WTC11 (cell line): Measurements from ENCODE around the gene FOXP1. TPM values are rescaled to one million over a fixed set of nuclear protein-coding genes. Genes with fewer than 3 reads are reported as not detected.

ENCODE experiments used
- ATAC-seq: fragments of 200-7000 bp; cut with Tn5 transposase; 2 replicates; pipeline ENCODE4 v1.10.0; 2021; ENCODE audit warnings: mild to moderate bottlenecking, moderate library complexity
- CTCF ChIA-PET: fragments of 300-600 bp; sonication (Branson Sonifier 250); formaldehyde crosslinking; loops from one replicate; lab custom pipeline; 2021; ENCODE audit warnings: antibody characterized with exemption; lab: Charles Lee
- POLR2A ChIA-PET: fragments of 350-600 bp; sonication (Branson Sonifier 250); formaldehyde crosslinking; loops from one replicate; lab custom pipeline; 2021; ENCODE audit warnings: antibody characterized with exemption; lab: Charles Lee
- DNase-seq: peaks from one replicate; pipeline ENCODE4 v3.0.0; 2021; ENCODE audit warnings: low spot score
- H3K27ac Mint-ChIP-seq: 2 replicates; pipeline ENCODE4 v1.8.0; 2021; ENCODE audit warnings: mixed read lengths
- H3K27me3 Mint-ChIP-seq: 2 replicates; pipeline ENCODE4 v1.8.0; 2021; ENCODE audit warnings: low read depth, mild to moderate bottlenecking, moderate library complexity, mixed read lengths
- H3K36me3 Mint-ChIP-seq: 2 replicates; pipeline ENCODE4 v1.8.0; 2021; ENCODE audit warnings: mixed read lengths
- H3K4me1 Mint-ChIP-seq: 2 replicates; pipeline ENCODE4 v1.8.0; 2022; ENCODE audit warnings: mixed read lengths
- H3K4me3 Mint-ChIP-seq: 2 replicates; pipeline ENCODE4 v1.8.0; 2021; ENCODE audit warnings: mild to moderate bottlenecking, moderate library complexity, mixed read lengths
- H3K9me3 Mint-ChIP-seq: 2 replicates; pipeline ENCODE4 v1.8.0; 2021; ENCODE audit warnings: mixed read lengths
- ATF3 ChIP-seq: sonication (generic); formaldehyde crosslinking; conservative IDR thresholded peaks from 2 replicates; pipeline ENCODE4 v1.8.1; 2022; ENCODE audit warnings: mild to moderate bottlenecking, missing genetic modification reagents
- CREM ChIP-seq: sonication (generic); formaldehyde crosslinking; IDR thresholded peaks from 2 replicates; pipeline ENCODE4 v1.8.1; 2022; ENCODE audit warnings: mild to moderate bottlenecking, missing genetic modification reagents, moderate library complexity
- ELF4 ChIP-seq: sonication (generic); formaldehyde crosslinking; IDR thresholded peaks from 2 replicates; pipeline ENCODE4 v1.8.1; 2022; ENCODE audit warnings: low read depth, mild to moderate bottlenecking, moderate library complexity, missing genetic modification reagents
- EMX1 ChIP-seq: fragments of 250-450 bp; sonication (Bioruptor Pico); IDR thresholded peaks from 2 replicates; pipeline ENCODE4 v1.8.0; 2021; ENCODE audit warnings: mild to moderate bottlenecking
- ERG ChIP-seq: fragments of 250-450 bp; sonication (Bioruptor Pico); IDR thresholded peaks from 2 replicates; pipeline ENCODE4 v1.8.0; 2021; ENCODE audit warnings: mild to moderate bottlenecking
- ETV6 ChIP-seq: sonication (generic); formaldehyde crosslinking; IDR thresholded peaks from 2 replicates; pipeline ENCODE4 v1.8.1; 2022; ENCODE audit warnings: mild to moderate bottlenecking, missing genetic modification reagents
- FOXP1 ChIP-seq: sonication (generic); formaldehyde crosslinking; IDR thresholded peaks from 2 replicates; pipeline ENCODE4 v1.8.0; 2022; ENCODE audit warnings: missing genetic modification reagents, mild to moderate bottlenecking, moderate library complexity, borderline replicate concordance
- GABPB1 ChIP-seq: sonication (generic); formaldehyde crosslinking; IDR thresholded peaks from 2 replicates; pipeline ENCODE4 v1.8.1; 2023; ENCODE audit warnings: mild to moderate bottlenecking, missing genetic modification reagents
- HMGA2 ChIP-seq: fragments of 250-450 bp; sonication (Bioruptor Pico); IDR thresholded peaks from 2 replicates; pipeline ENCODE4 v1.4.0; 2021; ENCODE audit warnings: mild to moderate bottlenecking, moderate library complexity
- JUN ChIP-seq: sonication (generic); formaldehyde crosslinking; IDR thresholded peaks from 2 replicates; pipeline ENCODE4 v1.8.0; 2023; ENCODE audit warnings: mild to moderate bottlenecking, missing genetic modification reagents
- KAT7 ChIP-seq: sonication (generic); formaldehyde crosslinking; IDR thresholded peaks from 2 replicates; pipeline ENCODE4 v1.8.1; 2023; ENCODE audit warnings: missing genetic modification reagents, mild to moderate bottlenecking, borderline replicate concordance
- NFATC4 ChIP-seq: fragments of 250-450 bp; sonication (Bioruptor Pico); IDR thresholded peaks from 2 replicates; pipeline ENCODE4 v1.9.0; 2021; ENCODE audit warnings: mild to moderate bottlenecking
- NFE2L1 ChIP-seq: sonication (generic); formaldehyde crosslinking; IDR thresholded peaks from 2 replicates; pipeline ENCODE4 v1.8.1; 2023; ENCODE audit warnings: missing genetic modification reagents
- NFYB ChIP-seq: sonication (generic); formaldehyde crosslinking; conservative IDR thresholded peaks from 2 replicates; pipeline ENCODE4 v1.8.0; 2022; ENCODE audit warnings: low read depth, missing genetic modification reagents
- NR1H2 ChIP-seq: sonication (generic); formaldehyde crosslinking; IDR thresholded peaks from 2 replicates; pipeline ENCODE4 v1.9.0; 2021; ENCODE audit warnings: mild to moderate bottlenecking, moderate library complexity, missing genetic modification reagents
- NR3C1 ChIP-seq: sonication (generic); formaldehyde crosslinking; conservative IDR thresholded peaks from 2 replicates; pipeline ENCODE4 v1.8.1; 2023; ENCODE audit warnings: low read depth, mild to moderate bottlenecking, missing genetic modification reagents
- RORB ChIP-seq: fragments of 250-450 bp; sonication (Bioruptor Pico); IDR thresholded peaks from 2 replicates; pipeline ENCODE4 v1.9.0; 2021; ENCODE audit warnings: mild to moderate bottlenecking
- SMAD3 ChIP-seq: sonication (generic); formaldehyde crosslinking; IDR thresholded peaks from 2 replicates; pipeline ENCODE4 v1.8.0; 2022; ENCODE audit warnings: missing genetic modification reagents, mild to moderate bottlenecking, borderline replicate concordance
- TEAD1 ChIP-seq: sonication (generic); formaldehyde crosslinking; IDR thresholded peaks from 2 replicates; pipeline ENCODE4 v1.8.0; 2022; ENCODE audit warnings: mild to moderate bottlenecking, missing genetic modification reagents
- ZBTB21 ChIP-seq: sonication (generic); formaldehyde crosslinking; IDR thresholded peaks from 2 replicates; pipeline ENCODE4 v1.8.1; 2023; ENCODE audit warnings: mild to moderate bottlenecking, missing genetic modification reagents, borderline replicate concordance
- ZNF219 ChIP-seq: sonication (generic); formaldehyde crosslinking; IDR thresholded peaks from 2 replicates; pipeline ENCODE4 v1.8.0; 2023; ENCODE audit warnings: missing genetic modification reagents, mild to moderate bottlenecking, borderline replicate concordance
- ZNF317 ChIP-seq: sonication (generic); formaldehyde crosslinking; IDR thresholded peaks from 2 replicates; pipeline ENCODE4 v1.8.1; 2023; ENCODE audit warnings: low read depth, mild to moderate bottlenecking, moderate library complexity, missing genetic modification reagents, borderline replicate concordance
- ZNF396 ChIP-seq: fragments of 250-450 bp; sonication (Bioruptor Pico); IDR thresholded peaks from 2 replicates; pipeline ENCODE4 v1.8.0; 2021; ENCODE audit warnings: mild to moderate bottlenecking, moderate library complexity, borderline replicate concordance
- ZNF423 ChIP-seq: fragments of 250-450 bp; sonication (Bioruptor Pico); IDR thresholded peaks from 2 replicates; pipeline ENCODE4 v2.1.2; 2022; ENCODE audit warnings: mild to moderate bottlenecking, moderate library complexity
- ZNF425 ChIP-seq: fragments of 250-450 bp; sonication (Bioruptor Pico); conservative IDR thresholded peaks from 2 replicates; pipeline ENCODE4 v1.9.0; 2021; ENCODE audit warnings: mild to moderate bottlenecking
- ZNF512 ChIP-seq: sonication (generic); formaldehyde crosslinking; IDR thresholded peaks from 2 replicates; pipeline ENCODE4 v1.8.1; 2022; ENCODE audit warnings: missing genetic modification reagents, borderline replicate concordance
- ZNF671 ChIP-seq: fragments of 250-450 bp; sonication (Bioruptor Pico); IDR thresholded peaks from 2 replicates; pipeline ENCODE4 v1.8.0; 2021; ENCODE audit warnings: mild to moderate bottlenecking
- total RNA-seq: library from RNA; stranded (reverse); gene quantifications from 3 replicates; pipeline ENCODE4 v1.2.3, GENCODE V29; 2021
- TF ChIP-seq, protein P1 (sequence below): sonication (generic); formaldehyde crosslinking; IDR thresholded peaks from 2 replicates; pipeline ENCODE4 v1.8.1; 2023; ENCODE audit warnings: mild to moderate bottlenecking, missing genetic modification reagents, moderate library complexity
- TF ChIP-seq, protein P2 (sequence below): fragments of 250-450 bp; sonication (Bioruptor Pico); IDR thresholded peaks from 2 replicates; pipeline ENCODE4 v1.9.0; 2021; ENCODE audit warnings: mild to moderate bottlenecking
- TF ChIP-seq, protein P3 (sequence below): sonication (generic); formaldehyde crosslinking; IDR thresholded peaks from 2 replicates; pipeline ENCODE4 v1.8.0; 2023; ENCODE audit warnings: missing genetic modification reagents

The FOXP1 gene
- total RNA-seq, 1 experiment from 2014 or later = 25.8 TPM

DNA sequence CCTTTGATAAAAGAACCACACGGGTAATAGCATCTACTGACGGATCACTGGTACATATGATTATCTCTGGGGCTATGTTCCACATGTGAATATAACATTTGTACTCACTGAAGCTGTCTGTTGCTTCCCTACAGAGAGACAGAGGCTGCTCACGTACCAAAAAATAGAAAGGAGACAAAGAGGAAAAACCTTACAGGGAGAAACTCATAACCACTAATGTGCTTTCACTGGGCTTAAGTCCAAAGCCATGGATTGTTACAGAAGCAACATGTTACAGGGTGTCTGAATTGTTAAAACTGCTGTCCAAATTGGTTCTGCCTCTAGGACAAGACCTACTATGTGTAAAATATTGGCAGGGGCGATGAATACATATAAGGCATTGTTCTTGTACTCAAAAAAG is 311.9 kb downstream of the FOXP1 start:
- Mint-ChIP-seq H3K36me3 (no peaks in the 10 kb centered on the region), H3K4me3 (no peak overlapping the region), H3K27ac (no peak overlapping the region), H3K9me3 (no peaks in the 10 kb centered on the region), H3K4me1 (peaks cover 8% of the 10 kb centered on the region), H3K27me3 (no peaks in the 10 kb centered on the region)
- TF ChIP-seq ZNF317 (CRISPR knock-in tag) (no peak), ZNF423 (no peak), SMAD3 (CRISPR knock-in tag) (no peak), FOXP1 (CRISPR knock-in tag) (no peak), NR3C1 (CRISPR knock-in tag) (no peak), GABPB1 (CRISPR knock-in tag) (no peak), ATF3 (CRISPR knock-in tag) (no peak), ETV6 (CRISPR knock-in tag) (no peak), KAT7 (CRISPR knock-in tag) (no peak), NFE2L1 (CRISPR knock-in tag) (no peak), HMGA2 (no peak), ZNF396 (CRISPR knock-in tag) (no peak), NFATC4 (CRISPR knock-in tag) (no peak), CREM (no peak), NFYB (no peak), JUN (CRISPR knock-in tag) (no peak), RORB (CRISPR knock-in tag) (no peak)
- TF ChIP-seq, protein P1, sequence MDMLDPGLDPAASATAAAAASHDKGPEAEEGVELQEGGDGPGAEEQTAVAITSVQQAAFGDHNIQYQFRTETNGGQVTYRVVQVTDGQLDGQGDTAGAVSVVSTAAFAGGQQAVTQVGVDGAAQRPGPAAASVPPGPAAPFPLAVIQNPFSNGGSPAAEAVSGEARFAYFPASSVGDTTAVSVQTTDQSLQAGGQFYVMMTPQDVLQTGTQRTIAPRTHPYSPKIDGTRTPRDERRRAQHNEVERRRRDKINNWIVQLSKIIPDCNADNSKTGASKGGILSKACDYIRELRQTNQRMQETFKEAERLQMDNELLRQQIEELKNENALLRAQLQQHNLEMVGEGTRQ (CRISPR knock-in tag) = no peak
- TF ChIP-seq, protein P2, sequence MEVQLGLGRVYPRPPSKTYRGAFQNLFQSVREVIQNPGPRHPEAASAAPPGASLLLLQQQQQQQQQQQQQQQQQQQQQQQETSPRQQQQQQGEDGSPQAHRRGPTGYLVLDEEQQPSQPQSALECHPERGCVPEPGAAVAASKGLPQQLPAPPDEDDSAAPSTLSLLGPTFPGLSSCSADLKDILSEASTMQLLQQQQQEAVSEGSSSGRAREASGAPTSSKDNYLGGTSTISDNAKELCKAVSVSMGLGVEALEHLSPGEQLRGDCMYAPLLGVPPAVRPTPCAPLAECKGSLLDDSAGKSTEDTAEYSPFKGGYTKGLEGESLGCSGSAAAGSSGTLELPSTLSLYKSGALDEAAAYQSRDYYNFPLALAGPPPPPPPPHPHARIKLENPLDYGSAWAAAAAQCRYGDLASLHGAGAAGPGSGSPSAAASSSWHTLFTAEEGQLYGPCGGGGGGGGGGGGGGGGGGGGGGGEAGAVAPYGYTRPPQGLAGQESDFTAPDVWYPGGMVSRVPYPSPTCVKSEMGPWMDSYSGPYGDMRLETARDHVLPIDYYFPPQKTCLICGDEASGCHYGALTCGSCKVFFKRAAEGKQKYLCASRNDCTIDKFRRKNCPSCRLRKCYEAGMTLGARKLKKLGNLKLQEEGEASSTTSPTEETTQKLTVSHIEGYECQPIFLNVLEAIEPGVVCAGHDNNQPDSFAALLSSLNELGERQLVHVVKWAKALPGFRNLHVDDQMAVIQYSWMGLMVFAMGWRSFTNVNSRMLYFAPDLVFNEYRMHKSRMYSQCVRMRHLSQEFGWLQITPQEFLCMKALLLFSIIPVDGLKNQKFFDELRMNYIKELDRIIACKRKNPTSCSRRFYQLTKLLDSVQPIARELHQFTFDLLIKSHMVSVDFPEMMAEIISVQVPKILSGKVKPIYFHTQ (CRISPR knock-in tag) = no peak
- ATAC-seq = no peak
- POLR2A ChIA-PET = no interaction called here
- CTCF ChIA-PET = no interaction called here
- no peak for DNase-seq

GRCh38 chr3:71269906-71270305 is 313.6 kb downstream of the FOXP1 start:
- Mint-ChIP-seq H3K27me3 (no peaks in the 10 kb centered on the region), H3K9me3 (no peaks in the 10 kb centered on the region), H3K4me3 (no peak overlapping the region), H3K27ac (no peak overlapping the region), H3K4me1 (peaks cover 8% of the 10 kb centered on the region), H3K36me3 (peaks cover 4% of the 10 kb centered on the region; the same call in 1 of the 2 replicates)
- POLR2A ChIA-PET = no interaction called here
- no peak for DNase-seq
- CTCF ChIA-PET = no interaction called here
- ATAC-seq = no peak
- no peak for TF ChIP-seq ERG (CRISPR knock-in tag)
- TF ChIP-seq ZNF425 (CRISPR knock-in tag) = no peak
- no peak for TF ChIP-seq NR1H2 (CRISPR knock-in tag)
- TF ChIP-seq EMX1 (CRISPR knock-in tag) = no peak
- TF ChIP-seq ZBTB21 (CRISPR knock-in tag) = no peak
- TF ChIP-seq, protein P3, sequence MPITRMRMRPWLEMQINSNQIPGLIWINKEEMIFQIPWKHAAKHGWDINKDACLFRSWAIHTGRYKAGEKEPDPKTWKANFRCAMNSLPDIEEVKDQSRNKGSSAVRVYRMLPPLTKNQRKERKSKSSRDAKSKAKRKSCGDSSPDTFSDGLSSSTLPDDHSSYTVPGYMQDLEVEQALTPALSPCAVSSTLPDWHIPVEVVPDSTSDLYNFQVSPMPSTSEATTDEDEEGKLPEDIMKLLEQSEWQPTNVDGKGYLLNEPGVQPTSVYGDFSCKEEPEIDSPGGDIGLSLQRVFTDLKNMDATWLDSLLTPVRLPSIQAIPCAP = no peak
- TF ChIP-seq HMGA2 = no peak
- no peak for TF ChIP-seq TEAD1 (CRISPR knock-in tag)
- TF ChIP-seq ZNF219 = no peak
- no peak for TF ChIP-seq ZNF512 (CRISPR knock-in tag)
- TF ChIP-seq ZNF671 (CRISPR knock-in tag) = no peak
- TF ChIP-seq ELF4 (CRISPR knock-in tag) = no peak
